Mucosa of descending colon (tissue), 3 donors: ENCODE results near the gene LRRC40. TPM values are rescaled to one million over a fixed set of nuclear protein-coding genes. Genes with fewer than 3 reads are reported as not detected.

Experiments
- ATAC-seq: fragments of 200-7000 bp; cut with Tn5 transposase; one replicate; pipeline ENCODE4 v1.9.1; 2020; ENCODE audit warnings: mild to moderate bottlenecking, moderate library complexity
- DNase-seq, 3 donors: peaks; one replicate each; pipeline ENCODE4 v3.0.0-alpha.2; 2020
- H3K36me3 ChIP-seq: fragments of 200-600 bp; one replicate; pipeline ENCODE4 v1.8.0; 2021; ENCODE audit warnings: low read depth, mild to moderate bottlenecking
- H3K4me1 ChIP-seq: fragments of 200-600 bp; one replicate; pipeline ENCODE4 v1.8.0; 2021; ENCODE audit warnings: low read depth, mild to moderate bottlenecking
- H3K4me3 ChIP-seq: fragments of 200-600 bp; one replicate; pipeline ENCODE4 v1.8.0; 2021; ENCODE audit warnings: mild to moderate bottlenecking
- H3K9me3 ChIP-seq: fragments of 200-600 bp; one replicate; pipeline ENCODE4 v1.8.0; 2021; ENCODE audit warnings: mild to moderate bottlenecking
- CTCF ChIP-seq: fragments of 200-600 bp; IDR thresholded peaks from one replicate; pipeline ENCODE4 v1.8.0; 2022; ENCODE audit warnings: antibody characterized with exemption, mild to moderate bottlenecking
- intact Hi-C, 2 donors: fragments of 100-400 bp; cut with DNase I in 1 of 2; cut with micrococcal nuclease in 1 of 2; formaldehyde crosslinking; loops; one replicate each; pipeline versions ENCODE4 v1.11.0 to v1.11.1; 2022; cut with DNase I, micrococcal nuclease
- total RNA-seq, 3 donors: library from RNA; stranded (reverse); fragmentation: NEBNext Ultra II Directional in 2 of 3; extraction: Animal tissue kit (Norgen Biotek cat#: 25700) in 2 of 3; gene quantifications; one replicate each; pipeline versions ENCODE4 v1.2.1 to v1.2.4, GENCODE V29; 2021 to 2023
- donor health status: DM: no; HTN: no; CAD: no; lungs with moderate emphysema.
- donor health status: DM: no; HTN: no; CAD: no.
- donor health status: DM: no; HTN: yes; CAD: no.

The LRRC40 gene
- total RNA-seq, 3 donors from 2014 or later: 9.0 to 13.4 (median 10.4) TPM

GRCh38 chr1:70221238-70222121 lies 16.1 kb upstream of the LRRC40 start, which contains the start of gene SRSF11:
TSS of gene SRSF11 (plus strand) at chr1:70221380. CDS start at chr1:70221637, 257 bp downstream.
- ATAC-seq (peak; percentile 100), DNase-seq (peak; percentile 97 to 99 (median 99))
- Histone ChIP-seq H3K36me3 (no peaks in the 10 kb centered on the region), H3K4me1 (peaks cover 16% of the 10 kb centered on the region), H3K9me3 (no peaks in the 10 kb centered on the region), H3K4me3 (peak within 1 kb of the TSS; percentile 42)
- TF ChIP-seq CTCF: no peak
- intact Hi-C loops: no loop called here

- ATAC-seq (no peak), DNase-seq (peak in 1 of 3 donors; percentile 6)
- Histone ChIP-seq H3K9me3 (no peaks in the 10 kb centered on the region), H3K4me1 (peaks cover 16% of the 10 kb centered on the region), H3K4me3 (peak overlapping the region; percentile 42), H3K36me3 (no peaks in the 10 kb centered on the region)
- intact Hi-C loops: no loop called here
- TF ChIP-seq CTCF: no peak
Observed at GRCh38 chr1:70220517-70221237, 15.3 kb upstream of the LRRC40 start.

- Histone ChIP-seq H3K4me1 (peaks cover 16% of the 10 kb centered on the region), H3K36me3 (no peaks in the 10 kb centered on the region), H3K9me3 (no peaks in the 10 kb centered on the region), H3K4me3 (no peak overlapping the region)
- TF ChIP-seq CTCF: no peak
- ATAC-seq (no peak), DNase-seq (no peak)
- intact Hi-C loops: no loop called here
Observed at GRCh38 chr1:70220015-70220414, 14.6 kb upstream of the LRRC40 start.

GRCh38 chr1:70211541-70211940 lies 6.2 kb upstream of the LRRC40 start:
- H3K36me3 ChIP-seq: no peaks in the 10 kb centered on the region
- H3K4me1 ChIP-seq: peaks cover 8% of the 10 kb centered on the region
- H3K4me3 ChIP-seq: no peak overlapping the region
- intact Hi-C loops: no loop called here
- H3K9me3 ChIP-seq: no peaks in the 10 kb centered on the region
- no peak for TF ChIP-seq CTCF
- ATAC-seq: no peak
- DNase-seq: no peak

- H3K36me3 ChIP-seq: no peaks in the 10 kb centered on the region
- H3K4me1 ChIP-seq: peaks cover 13% of the 10 kb centered on the region
- intact Hi-C loops: no loop called here
- DNase-seq: no peak
- ATAC-seq: no peak
- no peaks in the 10 kb centered on the region for H3K9me3 ChIP-seq
- H3K4me3 ChIP-seq: no peak overlapping the region
- no peak for TF ChIP-seq CTCF
Observed at GRCh38 chr1:70210820-70211219, 5.4 kb upstream of the LRRC40 start.
